ENCODE results near the gene ARSA.

ARSA gene

GRCh38 chr22:50606946-50607658 lies 20.9 kb downstream of the ARSA start:
- intact Hi-C loops (cut with DNase I), result no loop called here
- DNase-seq, result peak in 3 of 10 donors; percentile 69 to 81 (median 75)

- DNase-seq, result peak in 3 of 10 donors; percentile 40 to 85 (median 67)
Observed at GRCh38 chr22:50606165-50606945, 21.6 kb downstream of the ARSA start.

GRCh38 chr22:50605613-50606074 lies 22.3 kb downstream of the ARSA start:
- DNase-seq, result peak in 2 of 10 donors; percentile 26 to 64
- intact Hi-C loops (cut with DNase I), result no loop called here

More at GRCh38 chr22:50606165-50606945, 21.6 kb downstream of the ARSA start:
- intact Hi-C loops (cut with DNase I), result no loop called here

GRCh38 chr22:50605002-50605612 lies 22.8 kb downstream of the ARSA start:
- peak in 3 of 10 donors; percentile 41 to 80 (median 72) for DNase-seq
- intact Hi-C loops (cut with DNase I), result no loop called here

GRCh38 chr22:50604256-50605001 lies 23.5 kb downstream of the ARSA start:
- intact Hi-C loops (cut with DNase I), result no loop called here
- DNase-seq, result peak in 2 of 10 donors; percentile 37 to 84

- intact Hi-C loops (cut with DNase I), result no loop called here
Observed at GRCh38 chr22:50603511-50604255, 24.3 kb downstream of the ARSA start.

GRCh38 chr22:50602338-50602700 lies 25.6 kb downstream of the ARSA start:
- intact Hi-C loops (cut with DNase I), result no loop called here
- peak in 3 of 10 donors; percentile 55 to 62 (median 61) for DNase-seq

More at GRCh38 chr22:50603511-50604255, 24.3 kb downstream of the ARSA start:
- peak in 3 of 10 donors; percentile 68 to 77 (median 73) for DNase-seq

GRCh38 chr22:50601669-50602337 lies 26.1 kb downstream of the ARSA start:
- peak in 3 of 10 donors; percentile 15 to 59 (median 56) for DNase-seq
- intact Hi-C loops (cut with DNase I), result no loop called here

- peak in 3 of 10 donors; percentile 76 to 83 (median 83) for DNase-seq
- intact Hi-C loops (cut with DNase I), result no loop called here
Observed at GRCh38 chr22:50600967-50601668, 26.8 kb downstream of the ARSA start.

- DNase-seq, result peak in 7 of 10 donors; percentile 39 to 93 (median 48)
- intact Hi-C loops (cut with DNase I), result no loop called here
Observed at GRCh38 chr22:50600538-50600937, 27.4 kb downstream of the ARSA start, which contains the start of gene MAPK8IP2. Gene MAPK8IP2, plus strand, starts transcription at chr22:50600793. Its CDS starts 26 bp downstream, at chr22:50600819.

- intact Hi-C loops (cut with DNase I), result no loop called here
- peak in 6 of 10 donors; percentile 38 to 88 (median 72) for DNase-seq
Observed at GRCh38 chr22:50599816-50600455, 28.0 kb downstream of the ARSA start.

- DNase-seq, result peak in 2 of 10 donors; percentile 6 to 31
Observed at GRCh38 chr22:50597097-50597496, 30.9 kb downstream of the ARSA start.

GRCh38 chr22:50595189-50595588 lies 32.8 kb downstream of the ARSA start:
- intact Hi-C loops (cut with DNase I), result no loop called here
- peak in 1 of 10 donors; percentile 7 for DNase-seq

More at GRCh38 chr22:50597097-50597496, 30.9 kb downstream of the ARSA start:
- intact Hi-C loops (cut with DNase I), result no loop called here

GRCh38 chr22:50587407-50587806 lies 40.5 kb downstream of the ARSA start:
- intact Hi-C loops (cut with DNase I), result no loop called here
- peak in 2 of 10 donors; percentile 1 to 29 for DNase-seq

- peak in 3 of 10 donors; percentile 9 to 59 (median 20) for DNase-seq
- intact Hi-C loops (cut with DNase I), result no loop called here
Observed at GRCh38 chr22:50586416-50586815, 41.5 kb downstream of the ARSA start.

GRCh38 chr22:50585781-50586180 lies 42.2 kb downstream of the ARSA start:
- intact Hi-C loops (cut with DNase I), result no loop called here
- DNase-seq, result peak in 4 of 10 donors; percentile 2 to 50 (median 16)

- intact Hi-C loops (cut with DNase I), result no loop called here
- peak in 2 of 10 donors; percentile 29 for DNase-seq
Observed at GRCh38 chr22:50585238-50585637, 42.7 kb downstream of the ARSA start.
